Kidney epithelial cell (primary cell): ENCODE data around the gene GAB2. TPM values are rescaled to one million over a fixed set of nuclear protein-coding genes. Genes with fewer than 3 reads are reported as not detected.
"Not testable (repeated sequence)": the region's sequence is repeated elsewhere in the genome, so short reads cannot be mapped to it uniquely, and the experiment has no call there.

Experiments
- DNase-seq: peaks from one replicate; pipeline ENCODE4 v3.0.0-alpha.2; 2010; ENCODE audit warnings: low read depth
- H3K27me3 ChIP-seq: 2 replicates; pipeline ENCODE4 v1.6.0; 2011; ENCODE audit warnings: low read length; ENCODE audit not compliant: control insufficient read depth, insufficient read depth
- H3K36me3 ChIP-seq: 2 replicates; pipeline ENCODE4 v1.5.1; 2011; ENCODE audit warnings: low read length; ENCODE audit not compliant: control insufficient read depth, insufficient read depth
- H3K4me3 ChIP-seq: 2 replicates; pipeline ENCODE4 v1.5.1; 2011; ENCODE audit warnings: low read depth, mild to moderate bottlenecking, control low read depth, low read length
- CTCF ChIP-seq: IDR thresholded peaks from 2 replicates; pipeline ENCODE4 v1.5.1; 2011; ENCODE audit warnings: mild to moderate bottlenecking, moderate library complexity, low read length, control low read depth, inconsistent platforms; ENCODE audit not compliant: insufficient read depth, poor library complexity, severe bottlenecking
- total RNA-seq: library from RNA; depleted of rRNA; stranded (reverse); fragments of >200 nt; gene quantifications from 2 replicates; pipeline ENCODE4 v1.2.3, GENCODE V29; 2015

GAB2 gene
- total RNA-seq, result 13.1 and 19.8 TPM in 2 replicates

GRCh38 chr11:78417175-78417887 is at the start of gene GAB2:
Gene GAB2 (minus strand): TSS chr11:78417820. CDS start chr11:78417720, 100 bp downstream.
- no peak for DNase-seq
- no peak for TF ChIP-seq CTCF
- H3K27me3 ChIP-seq, result no peaks in the 10 kb centered on the region
- H3K4me3 ChIP-seq, result peak within 1 kb of the TSS; percentile 71
- H3K36me3 ChIP-seq, result no peaks in the 10 kb centered on the region

- H3K4me3 ChIP-seq, result no peak overlapping the region
- no peaks in the 10 kb centered on the region for H3K27me3 ChIP-seq
- no peak for DNase-seq
- H3K36me3 ChIP-seq, result no peaks in the 10 kb centered on the region
- TF ChIP-seq CTCF, result no peak
Measured at GRCh38 chr11:78467370-78467769, 49.8 kb upstream of the GAB2 start.

GRCh38 chr11:78465169-78465942 is 47.7 kb upstream of the GAB2 start:
- DNase-seq, result no peak
- no peaks in the 10 kb centered on the region for H3K27me3 ChIP-seq
- no peaks in the 10 kb centered on the region for H3K36me3 ChIP-seq
- no peak for TF ChIP-seq CTCF
- no peak overlapping the region for H3K4me3 ChIP-seq

GRCh38 chr11:78464787-78465168 is 47.2 kb upstream of the GAB2 start:
- not testable (repeated sequence) for H3K36me3 ChIP-seq, H3K4me3 ChIP-seq, DNase-seq, H3K27me3 ChIP-seq

GRCh38 chr11:78460471-78460870 is 42.9 kb upstream of the GAB2 start:
- DNase-seq, result no peak
- no peaks in the 10 kb centered on the region for H3K27me3 ChIP-seq
- H3K4me3 ChIP-seq, result no peak overlapping the region
- H3K36me3 ChIP-seq, result no peaks in the 10 kb centered on the region
- no peak for TF ChIP-seq CTCF

GRCh38 chr11:78459738-78460137 is 42.1 kb upstream of the GAB2 start:
- DNase-seq, result no peak
- no peaks in the 10 kb centered on the region for H3K36me3 ChIP-seq
- H3K4me3 ChIP-seq, result no peak overlapping the region
- no peaks in the 10 kb centered on the region for H3K27me3 ChIP-seq
- no peak for TF ChIP-seq CTCF
